GM23248 (cell line): Measurements from ENCODE around the gene LCLAT1. TPM values are rescaled to one million over a fixed set of nuclear protein-coding genes. Genes with fewer than 3 reads are reported as not detected.

Experiments
- DNase-seq: peaks from one replicate; pipeline ENCODE4 v3.0.0-alpha.2; 2015
- H2AFZ ChIP-seq: fragments of 200-600 bp; sonication (generic); 2 replicates; pipeline ENCODE4 v1.6.1; 2016; ENCODE audit warnings: antibody characterized with exemption
- H3F3A ChIP-seq: fragments of 200-600 bp; sonication (generic); 2 replicates; pipeline ENCODE4 v1.6.1; 2016; ENCODE audit warnings: mild to moderate bottlenecking, antibody characterized with exemption, mixed run types; ENCODE audit not compliant: insufficient read depth
- H3K27ac ChIP-seq: fragments of 200-600 bp; sonication (generic); 2 replicates; pipeline ENCODE4 v1.5.1; 2016; ENCODE audit warnings: mild to moderate bottlenecking
- H3K27me3 ChIP-seq: fragments of 200-600 bp; sonication (generic); replicated peaks from 2 replicates; pipeline ENCODE4 v1.6.1; 2016; ENCODE audit warnings: mild to moderate bottlenecking; ENCODE audit not compliant: insufficient read depth
- H3K36me3 ChIP-seq: fragments of 200-600 bp; sonication (generic); 2 replicates; pipeline ENCODE4 v1.6.1; 2016; ENCODE audit warnings: low read depth, mild to moderate bottlenecking
- H3K4me1 ChIP-seq: fragments of 200-600 bp; sonication (generic); 2 replicates; pipeline ENCODE4 v1.6.1; 2016; ENCODE audit warnings: mild to moderate bottlenecking; ENCODE audit not compliant: insufficient read depth
- H3K4me2 ChIP-seq: fragments of 200-600 bp; sonication (generic); one replicate; pipeline ENCODE4 v1.6.1; 2016; ENCODE audit warnings: mild to moderate bottlenecking; ENCODE audit not compliant: unreplicated experiment
- H3K4me3 ChIP-seq: fragments of 200-600 bp; sonication (generic); 2 replicates; pipeline ENCODE4 v1.5.1; 2016; ENCODE audit warnings: mild to moderate bottlenecking
- H3K79me2 ChIP-seq: fragments of 200-600 bp; sonication (generic); 2 replicates; pipeline ENCODE4 v1.6.1; 2016; ENCODE audit warnings: mild to moderate bottlenecking; ENCODE audit not compliant: insufficient read depth
- H3K9ac ChIP-seq: fragments of 200-600 bp; sonication (generic); 2 replicates; pipeline ENCODE4 v1.6.1; 2016; ENCODE audit warnings: mild to moderate bottlenecking
- H3K9me2 ChIP-seq: fragments of 200-600 bp; sonication (generic); 2 replicates; pipeline ENCODE4 v1.6.1; 2016; ENCODE audit warnings: mixed run types, mild to moderate bottlenecking, moderate library complexity; ENCODE audit not compliant: insufficient read depth
- H3K9me3 ChIP-seq: fragments of 200-600 bp; sonication (generic); one replicate; pipeline ENCODE4 v1.6.1; 2017; ENCODE audit warnings: low read depth
- H4K20me1 ChIP-seq: fragments of 200-600 bp; sonication (generic); 2 replicates; pipeline ENCODE4 v1.6.0; 2016; ENCODE audit not compliant: insufficient read depth
- EZH2 ChIP-seq: fragments of 200-600 bp; sonication (generic); IDR thresholded peaks from 2 replicates; pipeline ENCODE4 v1.6.1; 2018; ENCODE audit warnings: antibody characterized with exemption, mild to moderate bottlenecking; ENCODE audit not compliant: insufficient read depth, poor library complexity, severe bottlenecking
- EZH2phosphoT487 ChIP-seq: fragments of 200-600 bp; sonication (generic); IDR thresholded peaks from 2 replicates; pipeline ENCODE4 v1.6.1; 2018; ENCODE audit warnings: antibody characterized with exemption, moderate library complexity, mild to moderate bottlenecking, low read depth; ENCODE audit not compliant: insufficient read depth
- WGBS, 2 experiments: methylation state at CpG; one replicate each; pipeline ENCODE4 v1.1.6; 2015 to 2017; ENCODE audit warnings: low lambda C conversion rate in 2 of 2, low coverage in 1 of 2; ENCODE audit errors: missing lambda C conversion rate in 2 of 2; 5-methylcytosine and 5-hydroxymethylcytosine counted together
- in situ Hi-C: fragments of 300-500 bp; cut with MboI; formaldehyde crosslinking; loops from 2 replicates; pipeline ENCODE4 v1.15.0; 2020
- polyA plus RNA-seq: library from polyadenylated mRNA; unstranded; fragments of >200 nt; fragmentation: Nextera tagmentation; extraction: Ambion mirVana; gene quantifications from 2 replicates; pipeline ENCODE4 v1.2.1, GENCODE V29; 2016
- total RNA-seq: library from RNA; depleted of rRNA; stranded (reverse); fragments of >200 nt; shearing (Covaris generic); gene quantifications from 2 replicates; pipeline ENCODE4 v1.2.3, GENCODE V29; 2014

LCLAT1 gene
- total and polyA plus RNA-seq, 2 experiments from 2014 or later, result 29.7 to 32.3 TPM

- no peaks in the 10 kb centered on the region for H3K36me3 ChIP-seq
- no peak overlapping the region for H2AFZ ChIP-seq
- in situ Hi-C loops, result no loop called here
- no peak overlapping the region for H3K27ac ChIP-seq
- no peak for DNase-seq
- no peak for TF ChIP-seq EZH2phosphoT487
- H3K79me2 ChIP-seq, result no peaks in the 10 kb centered on the region
- H3K4me1 ChIP-seq, result no peaks in the 10 kb centered on the region
- H3K9ac ChIP-seq, result no peak overlapping the region
- 92 to 95% methylated on average over 8 of the region's 8 CpGs for WGBS, 2 experiments
- H4K20me1 ChIP-seq, result no peaks in the 10 kb centered on the region
- no peaks in the 10 kb centered on the region for H3K27me3 ChIP-seq
- no peaks in the 10 kb centered on the region for H3K9me3 ChIP-seq
- no peaks in the 10 kb centered on the region for H3F3A ChIP-seq
- no peaks in the 10 kb centered on the region for H3K9me2 ChIP-seq
- H3K4me2 ChIP-seq, result no peak overlapping the region
- H3K4me3 ChIP-seq, result no peak overlapping the region
Measured at GRCh38 chr2:30683236-30683956, 236.3 kb downstream of the LCLAT1 start.

GRCh38 chr2:30684026-30684425 is 237.0 kb downstream of the LCLAT1 start:
- Histone ChIP-seq H3K27ac (no peak overlapping the region), H3K36me3 (no peaks in the 10 kb centered on the region), H3K9ac (no peak overlapping the region), H3K4me3 (no peak overlapping the region), H3K9me3 (no peaks in the 10 kb centered on the region), H3K9me2 (no peaks in the 10 kb centered on the region), H3K27me3 (no peaks in the 10 kb centered on the region), H2AFZ (no peak overlapping the region), H3K4me2 (no peak overlapping the region), H3K4me1 (no peaks in the 10 kb centered on the region), H3F3A (no peaks in the 10 kb centered on the region), H4K20me1 (no peaks in the 10 kb centered on the region), H3K79me2 (no peaks in the 10 kb centered on the region)
- 84 to 85% methylated on average over 8 of the region's 8 CpGs for WGBS, 2 experiments
- no peak for DNase-seq
- in situ Hi-C loops, result no loop called here
- no peak for TF ChIP-seq EZH2
- no peak for TF ChIP-seq EZH2phosphoT487

GRCh38 chr2:30684516-30684915 is 237.5 kb downstream of the LCLAT1 start:
- no peaks in the 10 kb centered on the region for H4K20me1 ChIP-seq
- H3K27ac ChIP-seq, result no peak overlapping the region
- no peaks in the 10 kb centered on the region for H3F3A ChIP-seq
- no peak overlapping the region for H3K9ac ChIP-seq
- no peak overlapping the region for H3K4me2 ChIP-seq
- no peak for TF ChIP-seq EZH2
- no peak for TF ChIP-seq EZH2phosphoT487
- H3K4me3 ChIP-seq, result no peak overlapping the region
- in situ Hi-C loops, result no loop called here
- H2AFZ ChIP-seq, result no peak overlapping the region
- H3K36me3 ChIP-seq, result no peaks in the 10 kb centered on the region
- no peaks in the 10 kb centered on the region for H3K9me2 ChIP-seq
- no peaks in the 10 kb centered on the region for H3K79me2 ChIP-seq
- WGBS, 2 experiments, result 57 to 62% methylated on average over 5 of the region's 5 CpGs
- no peaks in the 10 kb centered on the region for H3K27me3 ChIP-seq
- no peak for DNase-seq
- no peaks in the 10 kb centered on the region for H3K9me3 ChIP-seq
- H3K4me1 ChIP-seq, result no peaks in the 10 kb centered on the region

- H3K9me2 ChIP-seq, result no peaks in the 10 kb centered on the region
- DNase-seq, result no peak
- H3K9me3 ChIP-seq, result no peaks in the 10 kb centered on the region
- TF ChIP-seq EZH2 (no peak), EZH2phosphoT487 (no peak)
- H4K20me1 ChIP-seq, result no peaks in the 10 kb centered on the region
- no peak overlapping the region for H3K9ac ChIP-seq
- no peaks in the 10 kb centered on the region for H3K79me2 ChIP-seq
- H3F3A ChIP-seq, result no peaks in the 10 kb centered on the region
- no peak overlapping the region for H3K4me2 ChIP-seq
- no peaks in the 10 kb centered on the region for H3K27me3 ChIP-seq
- no peaks in the 10 kb centered on the region for H3K36me3 ChIP-seq
- H3K4me1 ChIP-seq, result no peaks in the 10 kb centered on the region
- 80 to 83% methylated on average over 3 of the region's 3 CpGs for WGBS, 2 experiments
- H3K4me3 ChIP-seq, result no peak overlapping the region
- no peak overlapping the region for H3K27ac ChIP-seq
- no peak overlapping the region for H2AFZ ChIP-seq
- in situ Hi-C loops, result no loop called here
Measured at GRCh38 chr2:30684996-30685395, 237.9 kb downstream of the LCLAT1 start.
